Ascending aorta (tissue), 2 donors: ENCODE measurements around the gene GPC6. TPM values are rescaled to one million over a fixed set of nuclear protein-coding genes. Genes with fewer than 3 reads are reported as not detected.

Source experiments
- DNase-seq, 2 donors: peaks; one replicate each; pipeline ENCODE4 v3.0.0-alpha.2; 2019; ENCODE audit warnings: low spot score in 2 of 2
- H3K27ac ChIP-seq, 2 donors: fragments of 200-600 bp; sonication (generic); one replicate each; pipeline ENCODE4 v1.5.1; 2016 to 2017; ENCODE audit warnings: mild to moderate bottlenecking in 1 of 2
- H3K27me3 ChIP-seq: fragments of 200-600 bp; sonication (generic); one replicate; pipeline ENCODE4 v1.5.1; 2017
- H3K36me3 ChIP-seq, 2 donors: fragments of 200-600 bp; sonication (generic); one replicate each; pipeline ENCODE4 v1.5.1; 2016
- H3K4me1 ChIP-seq, 2 donors: fragments of 200-600 bp; sonication (generic); one replicate each; pipeline ENCODE4 v1.5.1; 2016 to 2017; ENCODE audit warnings: mild to moderate bottlenecking in 1 of 2
- H3K4me3 ChIP-seq, 2 donors: fragments of 200-600 bp; sonication (generic); one replicate each; pipeline ENCODE4 v1.5.1; 2016 to 2017; ENCODE audit warnings: mild to moderate bottlenecking in 1 of 2
- H3K9me3 ChIP-seq, 2 donors: fragments of 200-600 bp; sonication (generic); one replicate each; pipeline ENCODE4 v1.5.1; 2016
- CTCF ChIP-seq, 3 experiments: fragments of 200-600 bp in 2 of 3; fragments of 450-650 bp in 1 of 3; sonication (generic) in 2 of 3; IDR thresholded peaks; one replicate each; pipeline ENCODE4 v1.5.1; 2016 to 2019; ENCODE audit warnings: antibody characterized with exemption in 3 of 3, mild to moderate bottlenecking in 1 of 3, moderate library complexity in 1 of 3
- intact Hi-C: fragments of 100-400 bp; cut with DNase I; formaldehyde crosslinking; loops from one replicate; pipeline ENCODE4 v1.15.1; 2023
- total RNA-seq: library from RNA; depleted of rRNA; stranded (reverse); fragments of >200 nt; gene quantifications from one replicate; pipeline ENCODE4 v1.1.0, GENCODE V29; 2016

The GPC6 gene
- total RNA-seq, 1 donor from 2014 or later = 23.2 TPM

- Histone ChIP-seq H3K4me1 (no peaks in the 10 kb centered on the region), H3K27me3 (no peaks in the 10 kb centered on the region), H3K9me3 (no peaks in the 10 kb centered on the region), H3K36me3 (no peaks in the 10 kb centered on the region), H3K27ac (no peak overlapping the region), H3K4me3 (no peak overlapping the region)
- no peak for TF ChIP-seq CTCF (IDR thresholded peaks at IDR 0.05)
- DNase-seq = no peak
- intact Hi-C loops = no loop called here
Measured at GRCh38 chr13:94433055-94433961, 1206.7 kb downstream of the GPC6 start.

GRCh38 chr13:94435604-94436226, 1209.1 kb downstream of the GPC6 start:
- no peaks in the 10 kb centered on the region for H3K27me3 ChIP-seq
- no peak overlapping the region for H3K4me3 ChIP-seq
- H3K36me3 ChIP-seq = no peaks in the 10 kb centered on the region
- intact Hi-C loops = loop anchor here (1.0 kb wide), 1 partner anchor 182 kb away; no protein-coding TSS in a partner anchor
- DNase-seq = no peak
- H3K27ac ChIP-seq = no peak overlapping the region
- H3K9me3 ChIP-seq = no peaks in the 10 kb centered on the region
- TF ChIP-seq CTCF (IDR thresholded peaks at IDR 0.05) = peak in 2 of 3 experiments; percentile 20 to 61
- H3K4me1 ChIP-seq = no peaks in the 10 kb centered on the region

- no peak for DNase-seq
- no peaks in the 10 kb centered on the region for H3K36me3 ChIP-seq
- no peaks in the 10 kb centered on the region for H3K27me3 ChIP-seq
- intact Hi-C loops = no loop called here
- H3K4me1 ChIP-seq = no peaks in the 10 kb centered on the region
- no peak overlapping the region for H3K27ac ChIP-seq
- no peak overlapping the region for H3K4me3 ChIP-seq
- no peaks in the 10 kb centered on the region for H3K9me3 ChIP-seq
- no peak for TF ChIP-seq CTCF (IDR thresholded peaks at IDR 0.05)
Measured at GRCh38 chr13:94444826-94445225, 1218.2 kb downstream of the GPC6 start.

- no peak for TF ChIP-seq CTCF (IDR thresholded peaks at IDR 0.05)
- no peaks in the 10 kb centered on the region for H3K36me3 ChIP-seq
- H3K4me1 ChIP-seq = no peaks in the 10 kb centered on the region
- H3K9me3 ChIP-seq = peaks cover 0 to 3% of the 10 kb centered on the region in 2 donors
- H3K4me3 ChIP-seq = no peak overlapping the region
- DNase-seq = no peak
- H3K27me3 ChIP-seq = no peaks in the 10 kb centered on the region
- intact Hi-C loops = no loop called here
- no peak overlapping the region for H3K27ac ChIP-seq
Measured at GRCh38 chr13:94454334-94454733, 1227.7 kb downstream of the GPC6 start.

GRCh38 chr13:94454906-94455305, 1228.3 kb downstream of the GPC6 start:
- TF ChIP-seq CTCF (IDR thresholded peaks at IDR 0.05) = no peak
- no peaks in the 10 kb centered on the region for H3K36me3 ChIP-seq
- no peaks in the 10 kb centered on the region for H3K4me1 ChIP-seq
- H3K27ac ChIP-seq = no peak overlapping the region
- no peak for DNase-seq
- no peaks in the 10 kb centered on the region for H3K27me3 ChIP-seq
- no peak overlapping the region for H3K4me3 ChIP-seq
- peaks cover 0 to 3% of the 10 kb centered on the region in 2 donors for H3K9me3 ChIP-seq
- intact Hi-C loops = no loop called here
